Measurements from ENCODE around the gene FGF14.

GRCh38 chr13:102003848-102004570, 397.8 kb downstream of the FGF14 start:
- TF ChIP-seq, protein P1, sequence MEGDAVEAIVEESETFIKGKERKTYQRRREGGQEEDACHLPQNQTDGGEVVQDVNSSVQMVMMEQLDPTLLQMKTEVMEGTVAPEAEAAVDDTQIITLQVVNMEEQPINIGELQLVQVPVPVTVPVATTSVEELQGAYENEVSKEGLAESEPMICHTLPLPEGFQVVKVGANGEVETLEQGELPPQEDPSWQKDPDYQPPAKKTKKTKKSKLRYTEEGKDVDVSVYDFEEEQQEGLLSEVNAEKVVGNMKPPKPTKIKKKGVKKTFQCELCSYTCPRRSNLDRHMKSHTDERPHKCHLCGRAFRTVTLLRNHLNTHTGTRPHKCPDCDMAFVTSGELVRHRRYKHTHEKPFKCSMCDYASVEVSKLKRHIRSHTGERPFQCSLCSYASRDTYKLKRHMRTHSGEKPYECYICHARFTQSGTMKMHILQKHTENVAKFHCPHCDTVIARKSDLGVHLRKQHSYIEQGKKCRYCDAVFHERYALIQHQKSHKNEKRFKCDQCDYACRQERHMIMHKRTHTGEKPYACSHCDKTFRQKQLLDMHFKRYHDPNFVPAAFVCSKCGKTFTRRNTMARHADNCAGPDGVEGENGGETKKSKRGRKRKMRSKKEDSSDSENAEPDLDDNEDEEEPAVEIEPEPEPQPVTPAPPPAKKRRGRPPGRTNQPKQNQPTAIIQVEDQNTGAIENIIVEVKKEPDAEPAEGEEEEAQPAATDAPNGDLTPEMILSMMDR (IDR thresholded peaks at IDR 0.05; ENCODE audit: low read depth, low read length, poor library complexity, severe bottlenecking) = no peak
- TF ChIP-seq EZH2phosphoT487 (IDR thresholded peaks at IDR 0.05; ENCODE audit: borderline replicate concordance, low read length) = no peak

Data from DOHH2 (cell line).